H1 (cell line): Measurements from ENCODE around the gene FAM83B. TPM values are rescaled to one million over a fixed set of nuclear protein-coding genes. Genes with fewer than 3 reads are reported as not detected.

Experiments used
- CTCF ChIA-PET: fragments of 300-600 bp; sonication (Branson Sonifier 250); formaldehyde crosslinking; loops from one replicate; lab custom pipeline; 2021; ENCODE audit not compliant: partially characterized antibody; lab: Charles Lee
- POLR2A ChIA-PET: fragments of 300-600 bp; sonication (Branson Sonifier 250); formaldehyde crosslinking; loops from one replicate; lab custom pipeline; 2021; ENCODE audit warnings: inconsistent platforms; ENCODE audit not compliant: partially characterized antibody; lab: Charles Lee
- DNase-seq, 2 experiments: peaks; one replicate each; pipeline versions ENCODE4 v3.0.0 to v3.0.0-alpha.2; 2010 to 2022; ENCODE audit warnings: low spot score in 2 of 2, low read depth in 1 of 2, mixed read lengths in 1 of 2
- FAIRE-seq: peaks from 2 replicates; lab custom pipeline; 2011; peaks lifted over from hg19 to GRCh38; lab: Jason Lieb, UNC
- H2AFZ ChIP-seq: 2 replicates; pipeline ENCODE4 v1.8.1; 2012; ENCODE audit warnings: low read length, inconsistent platforms
- H2AK5ac ChIP-seq: 2 replicates; pipeline ENCODE4 v1.6.1; 2013; ENCODE audit warnings: low read depth, low read length
- H2BK120ac ChIP-seq: replicated peaks from 2 replicates; pipeline ENCODE3; 2013; ENCODE audit warnings: low read depth, low read length, inconsistent platforms
- H2BK12ac ChIP-seq: 2 replicates; pipeline ENCODE4 v1.6.1; 2013; ENCODE audit warnings: low read depth, low read length
- H2BK15ac ChIP-seq: 2 replicates; pipeline ENCODE4 v1.6.1; 2013; ENCODE audit warnings: low read length
- H2BK20ac ChIP-seq: 2 replicates; pipeline ENCODE4 v1.6.1; 2013; ENCODE audit warnings: low read length
- H2BK5ac ChIP-seq: 2 replicates; pipeline ENCODE4 v1.6.1; 2013; ENCODE audit warnings: low read depth, low read length
- H3K14ac ChIP-seq: 2 replicates; pipeline ENCODE4 v1.6.1; 2013; ENCODE audit warnings: inconsistent platforms; ENCODE audit not compliant: insufficient read length
- H3K18ac ChIP-seq: 2 replicates; pipeline ENCODE4 v1.6.1; 2013; ENCODE audit warnings: low read length; ENCODE audit errors: extremely low read depth
- H3K23ac ChIP-seq: 2 replicates; pipeline ENCODE4 v1.6.1; 2013; ENCODE audit warnings: inconsistent platforms; ENCODE audit not compliant: insufficient read length
- H3K23me2 ChIP-seq: 2 replicates; pipeline ENCODE4 v1.6.1; 2013; ENCODE audit warnings: low read depth, low read length
- H3K27ac ChIP-seq: 2 replicates; pipeline ENCODE4 v1.6.1; 2011; ENCODE audit warnings: low read depth, low read length, inconsistent platforms
- H3K27me3 ChIP-seq, 4 experiments: replicated peaks in 1 of 4; 1 replicate in 1 of 4; 2 replicates in 3 of 4; pipeline versions ENCODE4 v1.6.1 to v1.8.1; 2011 to 2013; ENCODE audit warnings: low read length in 3 of 4, mild to moderate bottlenecking in 3 of 4, inconsistent platforms in 2 of 4, mixed read lengths in 2 of 4, moderate library complexity in 1 of 4; ENCODE audit not compliant: control insufficient read depth in 3 of 4, insufficient read depth in 3 of 4; ENCODE audit errors: extremely low read depth in 1 of 4
- H3K36me3 ChIP-seq, 4 experiments: 2 replicates each; pipeline versions ENCODE4 v1.6.1 to v1.8.1; 2011 to 2013; ENCODE audit warnings: mild to moderate bottlenecking in 4 of 4, low read length in 3 of 4, moderate library complexity in 2 of 4, control low read depth in 1 of 4, inconsistent platforms in 1 of 4; ENCODE audit not compliant: insufficient read depth in 4 of 4, control insufficient read depth in 2 of 4
- H3K4ac ChIP-seq: replicated peaks from 2 replicates; pipeline ENCODE3; 2013; ENCODE audit warnings: low read length, low read depth, mixed read lengths, inconsistent platforms; ENCODE audit not compliant: insufficient read length
- H3K4me1 ChIP-seq, 4 experiments: replicated peaks in 1 of 4; 1 replicate in 1 of 4; 2 replicates in 3 of 4; pipeline versions ENCODE4 v1.6.1 to v1.8.1; 2011 to 2013; ENCODE audit warnings: low read length in 3 of 4, inconsistent platforms in 2 of 4, mixed read lengths in 1 of 4; ENCODE audit not compliant: insufficient read depth in 4 of 4, control insufficient read depth in 3 of 4
- H3K4me2 ChIP-seq, 2 experiments: 2 replicates each; pipeline versions ENCODE4 v1.6.1 to v1.8.1; 2011 to 2013; ENCODE audit warnings: low read depth in 2 of 2, low read length in 2 of 2, control low read depth in 1 of 2, inconsistent platforms in 1 of 2, mild to moderate bottlenecking in 1 of 2; ENCODE audit not compliant: insufficient read depth in 1 of 2
- H3K4me3 ChIP-seq, 4 experiments: fragments of 200-600, 300-600 bp in 1 of 4; sonication (generic), shearing (Covaris generic), sonication (Bioruptor Twin) in 1 of 4; 2 replicates each; pipeline versions ENCODE4 v1.5.1 to v1.8.1; 2011 to 2016; ENCODE audit warnings: low read length in 4 of 4, low read depth in 3 of 4, control low read depth in 2 of 4, inconsistent platforms in 2 of 4, mild to moderate bottlenecking in 2 of 4, mixed read lengths in 1 of 4, moderate library complexity in 1 of 4; ENCODE audit not compliant: insufficient read depth in 2 of 4; ENCODE audit errors: extremely low read depth in 1 of 4
- H3K56ac ChIP-seq: replicated peaks from 2 replicates; pipeline ENCODE3; 2013; ENCODE audit warnings: low read depth, mild to moderate bottlenecking, mixed read lengths, low read length, inconsistent platforms; ENCODE audit not compliant: insufficient read length
- H3K79me1 ChIP-seq: 2 replicates; pipeline ENCODE4 v1.6.1; 2013; ENCODE audit warnings: low read depth, low read length, control low read depth
- H3K79me2 ChIP-seq, 2 experiments: 2 replicates each; pipeline versions ENCODE4 v1.6.1 to v1.8.1; 2012 to 2013; ENCODE audit warnings: low read length in 2 of 2, mild to moderate bottlenecking in 2 of 2, inconsistent platforms in 1 of 2; ENCODE audit not compliant: insufficient read depth in 2 of 2, control insufficient read depth in 1 of 2
- H3K9ac ChIP-seq, 4 experiments: replicated peaks in 1 of 4; 1 replicate in 1 of 4; 2 replicates in 3 of 4; pipeline versions ENCODE4 v1.6.1 to v1.8.1; 2011 to 2013; ENCODE audit warnings: low read depth in 3 of 4, low read length in 3 of 4, control low read depth in 2 of 4, mild to moderate bottlenecking in 2 of 4, moderate library complexity in 2 of 4, inconsistent platforms in 1 of 4; ENCODE audit errors: extremely low read depth in 1 of 4
- H3K9me3 ChIP-seq, 2 experiments: 2 replicates each; pipeline versions ENCODE4 v1.6.1 to v1.8.1; 2012 to 2013; ENCODE audit warnings: mild to moderate bottlenecking in 2 of 2, moderate library complexity in 2 of 2, control low read depth in 1 of 2, inconsistent platforms in 1 of 2, low read depth in 1 of 2, low read length in 1 of 2, mixed read lengths in 1 of 2; ENCODE audit not compliant: insufficient read depth in 2 of 2
- H4K20me1 ChIP-seq, 2 experiments: replicated peaks in 1 of 2; 2 replicates each; pipeline versions ENCODE3 to v1.8.1; 2011 to 2013; ENCODE audit warnings: inconsistent platforms in 2 of 2, low read length in 2 of 2, mild to moderate bottlenecking in 1 of 2; ENCODE audit not compliant: insufficient read depth in 2 of 2, control insufficient read depth in 1 of 2
- H4K5ac ChIP-seq: 2 replicates; pipeline ENCODE4 v1.6.1; 2013; ENCODE audit warnings: low read length, low read depth, mixed read lengths, inconsistent platforms; ENCODE audit not compliant: insufficient read length
- H4K8ac ChIP-seq: 2 replicates; pipeline ENCODE4 v1.8.0; 2013; ENCODE audit warnings: mild to moderate bottlenecking, moderate library complexity, low read length, inconsistent platforms; ENCODE audit not compliant: insufficient read depth; ENCODE audit errors: extremely low read depth
- H4K91ac ChIP-seq: replicated peaks from 2 replicates; pipeline ENCODE3; 2013; ENCODE audit warnings: low read length, mixed read lengths, inconsistent platforms; ENCODE audit not compliant: insufficient read length
- CHD2 ChIP-seq: IDR thresholded peaks from 2 replicates; pipeline ENCODE4 v1.6.1; 2012; ENCODE audit warnings: low read length, improper control_type of control experiment
- E2F6 ChIP-seq: IDR thresholded peaks from 2 replicates; pipeline ENCODE4 v1.6.1; 2012; ENCODE audit warnings: inconsistent platforms
- EZH2 ChIP-seq: fragments of 200-600 bp; sonication (generic); IDR thresholded peaks from 2 replicates; pipeline ENCODE4 v1.7.1; 2012; ENCODE audit warnings: low read depth, mild to moderate bottlenecking, moderate library complexity, low read length, inconsistent platforms; ENCODE audit not compliant: severe bottlenecking
- FOSL1 ChIP-seq: IDR thresholded peaks from 2 replicates; pipeline ENCODE4 v1.6.1; 2011; ENCODE audit warnings: mild to moderate bottlenecking, low read depth, low read length, moderate library complexity; ENCODE audit not compliant: insufficient read depth
- KDM5A ChIP-seq: fragments of 200-600 bp; IDR thresholded peaks from 2 replicates; pipeline ENCODE4 v1.7.1; 2012; ENCODE audit warnings: mild to moderate bottlenecking, low read length, inconsistent platforms, mixed read lengths
- NANOG ChIP-seq: IDR thresholded peaks from 2 replicates; pipeline ENCODE4 v1.6.1; 2011; ENCODE audit warnings: low read length, low read depth, mild to moderate bottlenecking, inconsistent platforms; ENCODE audit not compliant: insufficient read depth, poor library complexity, severe bottlenecking
- PHF8 ChIP-seq: fragments of 200-600 bp; sonication (generic); conservative IDR thresholded peaks from 2 replicates; pipeline ENCODE4 v1.7.1; 2012; ENCODE audit warnings: low read depth, mild to moderate bottlenecking, inconsistent platforms, low read length, moderate library complexity
- SUZ12 ChIP-seq: fragments of 200-600 bp; sonication (generic); IDR thresholded peaks from 2 replicates; pipeline ENCODE4 v1.6.1; 2012; ENCODE audit warnings: mild to moderate bottlenecking, inconsistent platforms, low read length, moderate library complexity, mixed read lengths
- TAF1 ChIP-seq: IDR thresholded peaks from 2 replicates; pipeline ENCODE4 v1.6.1; 2011; ENCODE audit warnings: mild to moderate bottlenecking, low read depth, low read length
- TBP ChIP-seq: IDR thresholded peaks from 2 replicates; pipeline ENCODE4 v1.6.1; 2011; ENCODE audit warnings: low read depth, low read length, improper control_type of control experiment
- TCF12 ChIP-seq: IDR thresholded peaks from 2 replicates; pipeline ENCODE4 v1.6.1; 2011; ENCODE audit warnings: low read depth, mild to moderate bottlenecking, low read length
- YY1 ChIP-seq: IDR thresholded peaks from 2 replicates; pipeline ENCODE4 v1.6.1; 2011; ENCODE audit warnings: low read depth, mild to moderate bottlenecking, low read length
- WGBS, 2 experiments: shearing (Covaris generic) in 1 of 2; methylation state at CpG; one replicate each; pipeline versions ENCODE4 v1.1.6 to v1.1.7; 2013 to 2015; ENCODE audit warnings: low lambda C conversion rate in 2 of 2, mixed read lengths in 2 of 2, inconsistent platforms in 1 of 2, low coverage in 1 of 2, missing lambda C conversion rate in 1 of 2; ENCODE audit not compliant: insufficient replicate concordance in 2 of 2, insufficient coverage in 1 of 2, insufficient read length in 1 of 2; ENCODE audit errors: extremely low coverage in 1 of 2, missing lambda C conversion rate in 1 of 2; 5-methylcytosine and 5-hydroxymethylcytosine counted together
- polyA plus RNA-seq, 7 experiments: library from polyadenylated mRNA; depleted of rRNA in 3 of 7; stranded (reverse) in 5 of 7; unstranded in 2 of 7; fragments of >200 nt in 5 of 7; fragments of 200-250 nt in 2 of 7; gene quantifications; 1 replicate in 5 of 7; 2 replicates in 1 of 7; 4 replicates in 1 of 7; pipeline versions ENCODE4 v1.2.1 to v1.2.3, GENCODE V29; 2011 to 2013; ENCODE audit warnings: missing spikeins in 2 of 7, mixed read lengths in 2 of 7
- total RNA-seq: library from RNA; stranded (reverse); fragmentation: NEBNext Ultra II Directional; extraction: Animal tissue kit (Norgen Biotek cat#: 25700); gene quantifications from 2 replicates; pipeline ENCODE4 v1.2.1, GENCODE V29; 2021

The FAM83B gene
- total and polyA plus RNA-seq, 2 of the 8 experiments (the other 6 are each of a cell fraction or from before 2014, with no cell fraction given) = 0.71 to 5.7 TPM

DNA sequence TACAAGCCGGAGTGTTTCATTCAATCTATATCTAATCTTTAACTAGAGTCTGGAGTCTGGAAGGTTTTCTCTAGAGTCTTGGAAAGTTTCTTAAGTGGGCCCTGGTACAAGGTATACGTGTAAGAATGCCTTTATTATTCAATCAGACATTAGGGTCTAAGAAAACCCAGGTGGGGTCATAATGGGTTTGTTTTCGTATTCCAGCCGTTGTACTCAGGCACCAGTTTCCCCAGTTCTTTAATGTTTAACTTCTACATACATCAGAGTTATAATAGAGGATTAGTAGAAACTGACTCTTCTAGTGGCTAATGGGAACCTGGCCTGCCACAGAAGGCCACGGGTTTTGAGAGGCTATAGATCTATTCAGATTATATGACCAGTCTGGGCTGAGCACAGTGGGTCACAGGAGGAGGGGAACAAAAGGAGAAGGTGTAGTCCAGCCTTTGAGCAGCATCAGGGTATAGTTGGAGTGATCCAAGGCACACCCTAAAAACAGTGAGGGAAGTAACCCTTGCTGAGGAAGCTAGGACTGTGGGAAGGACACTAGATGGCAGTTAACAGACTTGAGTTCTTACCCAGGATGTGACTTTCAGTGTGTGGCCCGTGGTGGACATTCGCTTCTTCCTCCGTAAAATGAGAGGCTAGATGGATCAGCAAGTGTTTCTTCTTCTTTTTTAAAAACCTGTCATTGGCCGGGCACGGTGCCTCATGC lies 15.5 kb downstream of the FAM83B start:
- H3K27ac ChIP-seq = no peak overlapping the region
- no peak overlapping the region for H2BK120ac ChIP-seq
- no peak overlapping the region for H4K8ac ChIP-seq
- no peak overlapping the region for H2AK5ac ChIP-seq
- DNase-seq (no peak), FAIRE-seq (no peak)
- no peaks in the 10 kb centered on the region for H3K79me2 ChIP-seq
- no peaks in the 10 kb centered on the region for H3K36me3 ChIP-seq
- H3K56ac ChIP-seq = no peak overlapping the region
- peaks cover 0 to 7% (median 4%) of the 10 kb centered on the region in 4 experiments; a peak in 5 of 7 replicates for H3K4me1 ChIP-seq
- no peaks in the 10 kb centered on the region for H3K9me3 ChIP-seq
- H3K9ac ChIP-seq = no peak overlapping the region
- CTCF ChIA-PET = interaction anchor here (0.6 to 1.7 kb wide), 3 partner anchors 9 to 145 kb away, joined by 3 to 5 read pairs (median 5); no protein-coding TSS in a partner anchor
- no peak overlapping the region for H3K23ac ChIP-seq
- H4K20me1 ChIP-seq = no peaks in the 10 kb centered on the region
- H3K18ac ChIP-seq = no peak overlapping the region
- no peak overlapping the region for H3K14ac ChIP-seq
- no peak overlapping the region for H2AFZ ChIP-seq
- no peak overlapping the region for H3K4ac ChIP-seq
- H3K23me2 ChIP-seq = no peaks in the 10 kb centered on the region
- no peak overlapping the region for H3K4me3 ChIP-seq
- H3K27me3 ChIP-seq = no peaks in the 10 kb centered on the region
- H4K5ac ChIP-seq = no peak overlapping the region
- no peak overlapping the region for H2BK20ac ChIP-seq
- no peak overlapping the region for H2BK5ac ChIP-seq
- WGBS, 2 experiments = 84% methylated on average over 10 of the region's 10 CpGs; no CpG with 5 or more reads in 1 of the 2 experiments
- no peak overlapping the region for H2BK12ac ChIP-seq
- H4K91ac ChIP-seq = no peak overlapping the region
- POLR2A ChIA-PET = no interaction called here
- H3K4me2 ChIP-seq = no peak overlapping the region
- no peak overlapping the region for H2BK15ac ChIP-seq
- H3K79me1 ChIP-seq = no peaks in the 10 kb centered on the region; the same call in 1 of the 2 replicates
- TF ChIP-seq E2F6 (no peak), FOSL1 (no peak), SUZ12 (no peak), TCF12 (no peak), TAF1 (no peak), KDM5A (no peak), CHD2 (no peak), EZH2 (no peak), TBP (no peak), PHF8 (no peak), NANOG (no peak), YY1 (no peak)
